Measurements from ENCODE around the gene NMUR1. TPM values are rescaled to one million over a fixed set of nuclear protein-coding genes. Genes with fewer than 3 reads are reported as not detected.

NMUR1 gene
- total RNA-seq, 1 donor, result under 0.01 TPM

DNA sequence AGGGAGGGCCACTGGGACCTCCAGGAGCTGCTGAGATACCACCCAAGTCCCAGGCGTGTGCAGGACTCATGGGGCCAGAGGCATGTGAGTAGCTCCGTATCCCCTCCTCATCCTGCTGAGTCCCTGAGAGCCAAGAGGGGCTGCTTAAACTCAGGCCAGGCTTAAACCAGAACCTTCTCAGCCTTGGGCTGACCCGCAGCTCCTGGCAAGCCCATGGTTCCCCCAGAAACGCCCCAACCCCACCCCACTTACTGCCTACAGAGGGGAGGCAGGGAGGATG, 2.5 kb upstream of the NMUR1 start:
- Histone ChIP-seq H4K20me1 (ENCODE audit: insufficient read depth, low read length) (no peaks in the 10 kb centered on the region), H3K27me3 (ENCODE audit: insufficient read depth, low read length) (peaks cover 17% of the 10 kb centered on the region), H3K4me1 (ENCODE audit: insufficient read depth, low read length) (no peaks in the 10 kb centered on the region), H3K27ac (ENCODE audit: low read depth, low read length) (no peak overlapping the region), H3K36me3 (ENCODE audit: insufficient read depth, low read length) (no peaks in the 10 kb centered on the region), H3K9me3 (ENCODE audit: low read depth, low read length) (no peaks in the 10 kb centered on the region), H3K4me3 (ENCODE audit: insufficient read depth, low read length) (no peak overlapping the region), H3K4me2 (ENCODE audit: insufficient read depth, low read length) (no peak overlapping the region), H2AFZ (ENCODE audit: low read length) (no peak overlapping the region), H3K79me2 (ENCODE audit: insufficient read depth, low read length) (no peaks in the 10 kb centered on the region)
- no peak for DNase-seq (ENCODE audit: insufficient read length, low spot score, missing footprints)
- TF ChIP-seq, protein P1, sequence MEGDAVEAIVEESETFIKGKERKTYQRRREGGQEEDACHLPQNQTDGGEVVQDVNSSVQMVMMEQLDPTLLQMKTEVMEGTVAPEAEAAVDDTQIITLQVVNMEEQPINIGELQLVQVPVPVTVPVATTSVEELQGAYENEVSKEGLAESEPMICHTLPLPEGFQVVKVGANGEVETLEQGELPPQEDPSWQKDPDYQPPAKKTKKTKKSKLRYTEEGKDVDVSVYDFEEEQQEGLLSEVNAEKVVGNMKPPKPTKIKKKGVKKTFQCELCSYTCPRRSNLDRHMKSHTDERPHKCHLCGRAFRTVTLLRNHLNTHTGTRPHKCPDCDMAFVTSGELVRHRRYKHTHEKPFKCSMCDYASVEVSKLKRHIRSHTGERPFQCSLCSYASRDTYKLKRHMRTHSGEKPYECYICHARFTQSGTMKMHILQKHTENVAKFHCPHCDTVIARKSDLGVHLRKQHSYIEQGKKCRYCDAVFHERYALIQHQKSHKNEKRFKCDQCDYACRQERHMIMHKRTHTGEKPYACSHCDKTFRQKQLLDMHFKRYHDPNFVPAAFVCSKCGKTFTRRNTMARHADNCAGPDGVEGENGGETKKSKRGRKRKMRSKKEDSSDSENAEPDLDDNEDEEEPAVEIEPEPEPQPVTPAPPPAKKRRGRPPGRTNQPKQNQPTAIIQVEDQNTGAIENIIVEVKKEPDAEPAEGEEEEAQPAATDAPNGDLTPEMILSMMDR (IDR thresholded peaks at IDR 0.05; ENCODE audit: extremely low read depth, low read depth, low read length), result no peak

DNA sequence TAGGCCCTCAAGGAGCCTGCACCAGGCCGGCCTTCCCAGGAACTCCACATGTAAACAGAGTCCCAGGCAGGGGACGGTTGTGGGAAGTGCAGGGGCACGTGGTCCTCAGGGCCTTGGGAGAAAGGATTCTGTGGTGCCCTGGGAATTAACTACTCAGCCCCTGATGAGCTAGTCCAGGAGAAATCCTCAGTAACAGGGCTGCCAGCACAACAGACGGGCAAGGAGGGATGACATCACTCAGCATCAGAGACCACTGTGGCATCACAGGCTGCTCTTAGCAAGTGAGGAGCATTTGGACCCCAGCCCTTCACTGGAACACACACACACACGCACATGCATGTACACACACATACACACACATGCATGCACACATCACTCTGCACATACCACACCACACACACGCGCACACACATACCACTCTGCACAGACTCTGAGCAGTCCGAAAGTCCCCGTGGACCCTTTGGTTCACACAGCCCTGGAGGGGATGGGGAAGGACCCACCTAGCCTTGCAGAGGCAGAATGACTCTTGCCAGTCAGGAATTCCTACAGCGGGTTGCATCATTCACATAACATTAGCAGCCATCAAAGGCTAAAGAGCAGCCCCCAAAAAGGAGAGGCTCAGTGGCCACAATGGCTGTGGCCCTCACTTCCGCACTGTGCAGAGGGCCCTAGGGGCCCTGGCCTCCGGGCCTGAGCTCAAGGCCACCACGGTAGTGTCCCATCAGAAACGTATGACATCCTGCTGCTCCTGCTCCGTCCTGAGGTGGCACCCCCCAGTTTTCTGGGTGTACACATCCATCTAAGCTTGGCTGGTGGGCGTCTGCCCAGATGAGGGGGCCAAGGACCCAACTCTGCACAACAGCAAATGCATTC, 1.9 kb upstream of the NMUR1 start:
- Histone ChIP-seq H3K4me2 (ENCODE audit: insufficient read depth, low read length) (no peak overlapping the region), H3K27me3 (ENCODE audit: insufficient read depth, low read length) (peaks cover 17% of the 10 kb centered on the region), H3K4me1 (ENCODE audit: insufficient read depth, low read length) (no peaks in the 10 kb centered on the region), H3K27ac (ENCODE audit: low read depth, low read length) (no peak overlapping the region), H4K20me1 (ENCODE audit: insufficient read depth, low read length) (no peaks in the 10 kb centered on the region), H3K4me3 (ENCODE audit: insufficient read depth, low read length) (no peak overlapping the region), H3K36me3 (ENCODE audit: insufficient read depth, low read length) (no peaks in the 10 kb centered on the region), H3K79me2 (ENCODE audit: insufficient read depth, low read length) (no peaks in the 10 kb centered on the region), H2AFZ (ENCODE audit: low read length) (no peak overlapping the region), H3K9me3 (ENCODE audit: low read depth, low read length) (no peaks in the 10 kb centered on the region)
- DNase-seq (ENCODE audit: insufficient read length, low spot score, missing footprints), result peak; percentile 95
- TF ChIP-seq, protein P1 (IDR thresholded peaks at IDR 0.05; ENCODE audit: extremely low read depth, low read depth, low read length), result no peak

DNA sequence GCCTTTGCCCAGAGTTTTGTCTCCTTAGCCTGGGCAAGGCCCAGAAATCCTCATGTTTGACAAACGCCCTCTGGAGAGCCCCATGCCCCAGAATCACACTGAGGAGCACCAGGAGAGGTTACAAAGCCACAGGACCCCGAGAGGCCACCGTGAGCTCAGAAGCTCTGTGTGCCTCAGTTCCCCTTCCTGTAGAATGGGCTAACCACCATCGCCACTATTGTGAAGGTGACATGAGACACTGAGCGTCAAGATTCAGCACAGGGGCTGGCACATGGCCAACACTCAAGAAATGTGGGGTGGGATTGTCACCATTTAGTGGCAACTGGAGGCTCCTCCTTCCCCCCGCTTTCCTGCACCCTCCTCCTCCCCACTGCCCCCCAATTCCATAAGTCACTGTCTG, 1.2 kb upstream of the NMUR1 start:
- peaks cover 17% of the 10 kb centered on the region for H3K27me3 ChIP-seq (ENCODE audit: insufficient read depth, low read length)
- H2AFZ ChIP-seq (ENCODE audit: low read length), result no peak overlapping the region
- no peaks in the 10 kb centered on the region for H4K20me1 ChIP-seq (ENCODE audit: insufficient read depth, low read length)
- no peak overlapping the region for H3K4me2 ChIP-seq (ENCODE audit: insufficient read depth, low read length)
- no peak overlapping the region for H3K27ac ChIP-seq (ENCODE audit: low read depth, low read length)
- no peaks in the 10 kb centered on the region for H3K36me3 ChIP-seq (ENCODE audit: insufficient read depth, low read length)
- no peak overlapping the region for H3K4me3 ChIP-seq (ENCODE audit: insufficient read depth, low read length)
- H3K79me2 ChIP-seq (ENCODE audit: insufficient read depth, low read length), result no peaks in the 10 kb centered on the region
- no peaks in the 10 kb centered on the region for H3K4me1 ChIP-seq (ENCODE audit: insufficient read depth, low read length)
- no peaks in the 10 kb centered on the region for H3K9me3 ChIP-seq (ENCODE audit: low read depth, low read length)
- TF ChIP-seq, protein P1 (IDR thresholded peaks at IDR 0.05; ENCODE audit: extremely low read depth, low read depth, low read length), result no peak
- DNase-seq (ENCODE audit: insufficient read length, low spot score, missing footprints), result peak; percentile 55

DNA sequence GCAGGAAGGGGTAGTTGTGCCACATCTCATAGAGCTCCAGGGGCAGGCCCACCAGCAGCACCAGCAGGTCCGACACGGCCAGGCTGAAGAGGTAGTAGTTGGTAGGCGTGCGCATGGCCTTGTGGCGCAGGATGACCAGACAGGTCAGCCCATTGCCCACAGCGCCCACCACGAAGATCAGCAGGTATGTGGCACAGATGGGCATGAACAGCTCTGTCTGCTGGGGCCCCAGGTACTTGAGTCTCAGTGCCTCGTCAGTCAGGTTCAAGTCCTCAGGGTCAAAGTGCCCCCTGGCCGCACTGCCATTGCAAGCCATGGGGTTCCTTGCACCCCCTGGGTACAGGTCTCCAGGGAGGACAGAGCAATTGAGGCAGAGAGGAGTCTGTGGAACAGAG, 1.6 kb downstream of the NMUR1 start:
- H3K36me3 ChIP-seq (ENCODE audit: insufficient read depth, low read length), result no peaks in the 10 kb centered on the region
- H3K79me2 ChIP-seq (ENCODE audit: insufficient read depth, low read length), result no peaks in the 10 kb centered on the region
- no peaks in the 10 kb centered on the region for H3K9me3 ChIP-seq (ENCODE audit: low read depth, low read length)
- H2AFZ ChIP-seq (ENCODE audit: low read length), result no peak overlapping the region
- peaks cover 17% of the 10 kb centered on the region for H3K27me3 ChIP-seq (ENCODE audit: insufficient read depth, low read length)
- H3K4me1 ChIP-seq (ENCODE audit: insufficient read depth, low read length), result no peaks in the 10 kb centered on the region
- no peak overlapping the region for H3K4me3 ChIP-seq (ENCODE audit: insufficient read depth, low read length)
- H4K20me1 ChIP-seq (ENCODE audit: insufficient read depth, low read length), result no peaks in the 10 kb centered on the region
- TF ChIP-seq, protein P1 (IDR thresholded peaks at IDR 0.05; ENCODE audit: extremely low read depth, low read depth, low read length), result no peak
- H3K4me2 ChIP-seq (ENCODE audit: insufficient read depth, low read length), result no peak overlapping the region
- peak; percentile 43 for DNase-seq (ENCODE audit: insufficient read length, low spot score, missing footprints)
- no peak overlapping the region for H3K27ac ChIP-seq (ENCODE audit: low read depth, low read length)
